Fibroblast of skin of abdomen (primary cell): ENCODE data around the gene DLG2.
A peak's percentile ranks its signal among the peaks of the same experiment; 100 is the strongest.

Experiments
- DNase-seq: peaks from one replicate; pipeline ENCODE4 v3.0.0-alpha.2; 2013

The DLG2 gene

DNA sequence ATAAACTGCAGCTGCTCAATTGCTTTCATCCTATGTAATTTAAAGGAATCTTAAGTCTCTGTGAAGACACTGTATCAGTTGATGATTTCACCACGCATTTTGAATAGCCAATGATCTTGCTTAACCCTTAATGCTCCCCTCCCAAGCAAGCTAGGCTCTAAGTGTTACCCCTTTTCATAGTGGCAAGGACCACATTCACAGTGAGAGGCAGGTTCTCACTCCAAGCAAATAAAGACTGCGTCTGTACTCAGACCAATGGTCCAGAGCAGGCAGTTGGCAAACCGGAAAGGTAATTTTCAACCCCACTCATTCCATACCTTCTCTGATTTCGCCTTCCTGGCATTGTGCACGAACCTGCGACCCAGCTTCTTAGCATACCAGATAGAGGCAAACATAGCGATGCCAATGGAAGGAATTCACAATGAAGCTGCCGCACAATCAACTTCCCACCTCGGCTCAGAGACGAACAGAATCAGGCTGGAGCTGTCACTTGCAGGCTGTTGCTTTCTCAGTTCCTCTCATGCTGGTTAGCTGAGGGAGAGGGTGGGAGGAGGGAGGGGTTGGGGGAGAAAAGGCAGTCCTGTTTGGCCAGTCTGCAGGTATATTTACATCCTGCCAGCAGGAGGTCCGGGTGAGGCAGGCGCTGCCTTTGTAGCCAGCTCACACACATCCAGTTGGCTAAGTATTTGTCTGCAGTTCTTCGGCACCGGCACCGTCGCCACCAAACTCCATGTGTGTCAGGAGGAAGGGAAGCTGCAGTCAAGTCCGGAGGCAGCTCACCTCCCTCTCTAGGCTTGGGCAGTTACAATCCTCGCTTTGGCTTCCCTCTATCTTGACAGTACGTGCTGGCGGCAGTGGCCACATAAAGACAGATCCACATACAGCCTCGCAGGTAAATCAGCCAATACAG is 1189.8 kb downstream of the DLG2 start:
- no peak for DNase-seq

DNA sequence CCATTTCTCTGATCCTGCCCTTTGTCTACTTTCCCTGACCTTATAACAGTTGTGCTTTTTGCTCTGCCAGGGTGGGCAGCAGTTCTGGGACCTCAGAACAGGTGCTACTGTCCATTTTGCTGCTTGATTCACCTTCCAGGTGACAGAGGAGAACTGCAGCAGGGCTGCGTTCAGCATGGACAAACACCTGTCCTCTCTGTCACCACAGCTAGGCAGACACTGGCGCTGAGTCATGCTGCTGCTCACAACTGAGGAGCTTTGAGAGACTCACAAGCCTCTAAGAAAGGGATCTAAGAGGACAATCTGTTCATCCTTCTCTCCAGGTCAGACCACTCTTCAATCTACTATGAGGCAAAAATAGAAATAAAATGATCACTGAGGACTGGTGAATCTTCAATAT is 1196.5 kb downstream of the DLG2 start:
- DNase-seq: no peak

DNA sequence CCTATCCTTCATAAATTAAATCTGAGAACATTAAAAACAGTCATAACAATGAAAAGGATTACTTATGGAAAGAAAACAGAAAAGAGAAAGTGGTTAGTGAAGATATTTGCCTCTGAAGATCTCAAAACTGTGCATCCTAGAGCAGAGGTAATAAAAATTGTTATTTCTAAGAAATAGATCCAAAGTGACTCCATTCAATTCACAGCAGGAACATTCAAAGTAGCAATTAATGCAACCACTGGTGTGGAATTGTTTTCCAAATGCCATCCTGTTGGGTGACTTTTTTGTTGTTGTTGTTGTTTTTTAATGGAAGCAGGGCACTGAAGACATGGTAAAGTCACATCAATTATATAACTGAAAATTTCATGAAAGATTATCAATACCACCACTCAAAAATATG is 1201.5 kb downstream of the DLG2 start:
- DNase-seq: no peak

DNA sequence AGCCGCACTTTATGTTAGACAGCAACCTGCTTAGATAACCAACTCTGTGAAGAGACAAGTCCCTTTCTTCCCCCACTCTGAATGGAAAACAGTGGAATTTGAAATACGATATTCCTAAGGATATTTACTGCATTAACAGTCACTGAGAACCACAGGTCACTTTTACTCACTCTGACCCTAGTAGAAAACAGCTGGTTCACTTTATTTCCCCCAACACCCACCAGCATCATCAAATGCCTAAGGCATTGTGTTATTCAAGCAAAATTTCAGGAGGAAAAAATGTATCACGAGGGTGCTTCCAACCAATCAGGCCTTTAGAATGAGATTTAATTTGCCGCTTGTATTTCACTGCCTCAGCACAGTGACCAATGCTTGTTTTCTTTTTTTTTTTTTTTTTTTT is 1206.9 kb downstream of the DLG2 start:
- DNase-seq: peak; percentile 36

DNA sequence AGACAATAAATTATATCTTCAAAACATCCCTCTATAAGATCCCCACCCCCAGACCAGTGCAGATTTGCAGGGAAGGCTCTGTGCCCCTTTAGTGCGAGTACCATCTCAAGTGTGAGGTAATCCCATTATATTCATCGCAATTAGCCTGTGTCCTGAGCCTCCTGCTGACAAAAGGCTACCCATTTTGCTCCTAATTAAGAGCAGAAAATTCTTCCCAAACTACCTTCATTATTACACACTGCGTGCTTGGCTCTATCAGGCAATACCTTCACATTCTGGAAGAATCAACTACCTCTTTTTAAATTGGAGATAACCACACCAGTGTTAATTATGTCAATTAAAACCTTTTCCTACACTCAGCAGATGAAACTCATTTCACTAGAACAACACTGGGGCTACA is 1207.5 kb downstream of the DLG2 start:
- DNase-seq: no peak

DNA sequence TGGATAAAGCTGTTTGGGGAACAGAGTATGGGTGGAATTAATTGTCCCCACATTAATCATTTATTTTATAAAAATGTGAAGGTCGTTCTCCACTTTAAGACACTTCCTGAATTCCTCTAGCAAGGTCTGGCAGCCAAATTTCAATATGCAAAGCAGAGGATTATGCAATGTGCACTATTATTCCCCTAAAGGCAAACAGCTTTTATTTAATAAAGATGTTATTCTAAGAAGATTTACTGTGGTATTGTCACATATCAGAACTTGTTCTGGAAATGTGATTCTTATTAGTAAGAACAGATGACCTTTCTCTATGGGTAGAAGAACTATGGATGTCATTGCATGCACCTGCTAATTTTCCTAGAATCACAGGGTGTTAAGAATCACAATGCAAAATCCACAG is 1212.2 kb downstream of the DLG2 start:
- DNase-seq: no peak

DNA sequence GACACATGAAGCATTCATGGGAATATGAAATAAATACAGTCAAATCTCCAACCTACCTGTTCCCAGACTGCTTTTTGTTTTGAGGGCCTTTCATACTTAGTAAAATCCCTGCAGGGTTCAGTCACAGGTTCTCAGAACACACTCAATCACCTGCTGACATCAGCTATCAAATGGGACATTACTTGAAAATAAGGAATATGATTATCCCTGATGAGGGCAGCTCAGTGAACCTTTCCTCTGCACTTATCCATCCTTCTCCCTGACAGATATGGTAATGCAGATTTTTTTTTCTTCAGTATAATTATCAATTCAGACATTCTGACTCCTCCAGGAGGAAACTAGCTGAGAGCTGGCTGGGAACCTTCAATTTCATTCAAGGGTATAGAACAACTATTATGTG is 1213.6 kb downstream of the DLG2 start:
- no peak for DNase-seq

DNA sequence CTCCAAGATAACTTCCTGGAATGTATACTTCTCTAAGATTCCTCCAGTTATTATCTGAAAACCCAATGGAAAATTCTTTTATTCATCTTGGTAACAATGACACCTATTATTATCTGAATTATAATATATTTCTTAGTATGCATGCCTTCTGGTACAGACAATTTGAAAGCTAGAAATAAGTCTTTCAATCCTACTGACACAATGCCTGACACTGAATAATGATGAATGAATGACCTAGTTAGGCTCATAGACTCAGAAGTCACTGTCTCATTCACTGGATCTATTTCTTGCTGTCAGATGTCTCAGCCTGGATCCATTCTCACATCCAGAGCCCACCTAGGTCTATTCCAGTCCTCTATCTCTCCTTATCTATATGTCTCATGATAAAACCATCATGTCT is 1214.3 kb downstream of the DLG2 start:
- DNase-seq: no peak

DNA sequence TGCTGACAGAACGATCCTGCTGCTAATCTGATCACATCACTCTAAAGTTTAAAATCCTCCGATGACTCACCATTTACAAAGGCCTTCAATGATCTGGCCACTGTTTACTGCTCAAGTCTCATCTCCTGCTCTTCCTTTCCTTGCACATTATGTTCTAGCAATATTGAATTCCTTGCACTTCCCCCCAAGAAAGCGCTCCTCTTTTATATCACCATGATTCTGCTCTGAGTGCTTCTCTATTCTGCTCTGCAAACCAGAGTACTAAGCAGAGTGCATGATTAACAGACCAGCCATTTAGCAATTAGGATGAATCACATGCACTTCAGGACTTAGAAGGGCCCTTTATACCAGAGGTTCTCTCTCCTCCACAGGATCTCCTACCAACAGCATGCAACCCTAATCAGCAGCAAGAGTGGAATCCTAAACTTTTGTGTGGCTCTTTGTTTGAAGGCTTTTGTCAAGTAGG is 1218.2 kb downstream of the DLG2 start:
- peak; percentile 31 for DNase-seq

DNA sequence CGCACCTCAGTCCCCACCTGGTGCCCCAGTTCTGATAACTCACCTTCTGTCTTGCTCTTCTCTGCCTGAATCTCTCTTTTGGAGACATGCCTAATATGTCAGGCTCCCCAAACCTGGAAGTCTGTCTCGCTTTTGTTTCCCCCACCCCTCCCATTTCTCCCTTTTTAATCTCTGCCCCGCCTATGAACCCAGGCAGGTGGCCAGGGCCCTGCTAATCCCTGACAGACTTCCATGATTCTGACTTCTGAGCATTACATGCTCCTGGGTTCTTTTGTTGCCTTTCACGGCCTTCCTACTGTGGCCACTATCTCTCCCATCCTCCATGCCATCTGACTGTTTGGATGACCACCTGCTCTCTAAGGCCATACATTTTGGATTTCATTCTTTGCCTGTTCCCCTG is 1220.1 kb downstream of the DLG2 start:
- DNase-seq: no peak

DNA sequence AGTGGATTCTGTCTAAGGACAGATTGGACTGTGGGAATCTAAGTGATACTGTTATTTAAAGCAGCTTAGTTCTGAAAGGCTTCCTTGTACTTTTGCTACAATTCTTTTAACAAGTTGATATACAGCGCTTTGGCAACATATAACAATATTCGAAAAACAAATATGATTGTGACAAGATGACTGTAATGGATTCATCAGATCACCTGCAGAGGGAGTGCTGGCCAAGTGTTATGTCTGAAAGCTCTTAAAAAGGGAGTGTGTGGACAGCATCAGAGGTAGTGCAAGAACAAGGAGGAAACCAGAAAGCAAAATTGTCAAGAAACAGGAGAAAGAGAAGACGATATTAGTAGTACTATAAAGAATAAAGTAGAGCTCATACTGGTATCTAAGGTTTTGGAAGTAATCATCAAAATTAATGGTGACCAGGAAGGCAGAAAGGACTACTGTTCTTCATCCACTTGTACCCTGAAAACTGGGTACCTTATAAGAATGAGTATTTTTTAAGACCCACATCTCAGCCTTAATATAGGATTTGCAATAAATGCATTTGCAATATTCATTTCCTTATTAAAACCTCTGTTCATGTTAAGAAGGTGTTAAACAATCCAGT is 1229.0 kb downstream of the DLG2 start:
- DNase-seq: peak; percentile 22

DNA sequence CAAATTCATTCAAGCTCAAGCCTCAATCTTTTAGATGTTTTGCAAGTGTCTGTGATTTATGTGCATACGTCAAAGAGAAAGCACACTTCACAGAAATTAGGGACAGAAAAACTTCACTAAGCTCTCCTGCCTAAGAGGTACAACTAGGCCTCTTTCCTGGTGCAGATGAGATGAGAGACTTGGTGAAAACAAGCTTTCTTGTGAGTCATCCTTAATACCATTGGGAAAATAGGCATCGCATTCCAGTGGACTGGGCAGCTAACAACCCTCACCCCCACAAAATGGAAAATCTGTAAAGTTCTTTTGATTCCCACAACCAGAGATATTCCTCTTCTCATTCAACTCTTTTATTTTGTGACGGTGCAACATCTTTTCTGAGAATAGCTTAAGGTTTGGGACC is 1230.6 kb downstream of the DLG2 start:
- DNase-seq: peak; percentile 4

DNA sequence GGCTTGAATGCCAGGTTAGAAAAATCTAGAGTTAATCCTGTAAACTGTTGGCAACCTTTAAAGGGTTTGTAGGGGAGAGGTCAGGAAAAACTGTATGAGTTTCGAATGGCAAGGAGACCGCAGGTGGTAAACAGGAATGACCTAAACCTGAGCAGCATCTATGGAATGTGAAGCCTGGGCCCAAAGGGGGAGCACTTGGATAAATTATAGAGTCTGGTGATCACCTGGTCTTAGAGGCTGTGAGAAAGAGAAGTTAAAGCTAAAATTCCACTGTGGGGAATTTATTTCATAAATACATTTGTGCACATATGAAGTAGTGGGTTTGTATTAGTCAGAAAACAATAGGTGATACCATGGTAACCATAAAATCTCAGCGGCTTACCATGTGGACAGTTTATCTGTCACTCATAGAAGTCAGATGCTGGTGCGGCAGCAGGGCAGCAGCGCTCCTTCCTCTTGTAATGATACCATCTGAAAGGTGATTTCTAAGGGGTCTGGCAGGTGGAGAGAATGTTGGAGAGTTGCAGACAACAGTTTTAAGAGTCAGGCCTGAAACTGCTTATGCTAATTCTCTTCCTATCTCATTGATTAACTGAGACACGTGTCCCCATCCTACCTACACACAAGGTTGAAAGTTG is 1236.6 kb downstream of the DLG2 start:
- peak; percentile 12 for DNase-seq

DNA sequence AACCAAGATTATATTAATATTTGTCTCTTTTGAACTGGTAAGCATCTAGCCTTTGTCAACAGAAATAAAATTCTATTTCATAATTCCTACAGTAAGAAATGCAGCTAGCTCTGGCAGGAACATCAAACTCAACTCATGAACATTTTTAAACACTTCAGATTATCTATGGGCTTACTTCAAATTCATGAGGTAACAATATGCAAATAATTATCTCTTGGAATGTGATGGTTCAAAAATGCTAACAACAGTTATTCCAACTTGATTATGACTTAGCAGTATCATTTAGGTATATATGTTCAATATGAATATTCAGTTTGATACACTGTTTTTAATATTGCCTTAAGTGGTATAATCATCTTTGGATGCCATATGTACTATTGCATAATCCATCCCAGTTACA is 1237.4 kb downstream of the DLG2 start:
- DNase-seq: no peak

DNA sequence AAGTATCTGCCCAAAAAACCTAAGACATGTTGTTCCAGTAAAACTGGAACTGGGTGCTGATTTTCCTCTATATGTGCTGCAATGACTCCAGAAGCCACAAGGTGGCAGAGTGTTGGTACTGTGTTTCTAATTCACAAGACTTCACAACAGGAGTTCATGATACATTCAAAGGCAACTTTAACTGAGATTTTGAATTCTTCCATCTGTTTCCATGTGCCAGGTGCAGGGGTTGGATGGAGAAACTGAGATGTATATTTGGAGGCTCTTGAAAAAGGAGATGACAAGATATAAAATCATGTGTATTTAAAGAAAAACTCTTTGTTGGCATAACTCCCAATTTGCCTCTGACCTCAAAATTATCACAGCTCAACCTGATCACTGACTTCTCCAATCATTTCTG is 1242.4 kb downstream of the DLG2 start:
- DNase-seq: peak; percentile 48

DNA sequence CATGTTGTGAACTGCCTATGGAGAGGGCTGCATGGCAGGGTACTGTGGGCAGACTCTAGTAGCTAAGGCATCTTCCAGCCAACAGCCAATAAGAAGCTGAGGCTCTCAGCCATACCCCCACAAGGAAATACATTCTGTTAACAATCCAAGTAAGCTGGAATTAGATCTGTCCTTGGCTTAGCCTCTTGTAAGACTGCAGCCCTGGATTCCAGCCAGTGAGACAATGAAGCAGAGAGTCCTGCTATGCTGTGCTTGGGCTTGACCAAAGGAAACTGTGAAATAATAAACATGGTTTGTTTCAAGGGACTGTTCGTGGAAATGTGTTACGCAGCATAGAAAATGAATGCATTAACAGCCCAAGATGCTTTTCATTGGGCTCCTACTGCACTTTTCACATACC is 1243.6 kb downstream of the DLG2 start:
- peak; percentile 3 for DNase-seq

DNA sequence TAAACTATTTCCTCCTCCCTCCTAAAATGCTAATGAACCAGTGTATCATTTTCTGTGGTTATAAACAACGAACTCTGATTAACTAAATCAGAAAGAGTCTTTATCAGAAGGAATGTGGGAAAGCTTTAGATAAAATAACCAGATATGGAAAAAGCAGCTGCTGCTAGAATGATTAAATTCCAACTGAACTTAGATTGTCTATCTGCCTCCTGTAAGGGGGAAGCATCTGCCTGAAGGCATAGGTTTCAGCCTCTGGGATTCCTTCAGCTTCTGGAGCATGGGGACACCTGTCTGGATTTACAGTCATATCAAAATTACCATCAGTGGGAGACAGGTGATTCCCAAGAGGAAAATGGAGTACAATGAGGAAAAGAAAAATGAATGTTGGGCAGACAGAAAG is 1245.5 kb downstream of the DLG2 start:
- no peak for DNase-seq

DNA sequence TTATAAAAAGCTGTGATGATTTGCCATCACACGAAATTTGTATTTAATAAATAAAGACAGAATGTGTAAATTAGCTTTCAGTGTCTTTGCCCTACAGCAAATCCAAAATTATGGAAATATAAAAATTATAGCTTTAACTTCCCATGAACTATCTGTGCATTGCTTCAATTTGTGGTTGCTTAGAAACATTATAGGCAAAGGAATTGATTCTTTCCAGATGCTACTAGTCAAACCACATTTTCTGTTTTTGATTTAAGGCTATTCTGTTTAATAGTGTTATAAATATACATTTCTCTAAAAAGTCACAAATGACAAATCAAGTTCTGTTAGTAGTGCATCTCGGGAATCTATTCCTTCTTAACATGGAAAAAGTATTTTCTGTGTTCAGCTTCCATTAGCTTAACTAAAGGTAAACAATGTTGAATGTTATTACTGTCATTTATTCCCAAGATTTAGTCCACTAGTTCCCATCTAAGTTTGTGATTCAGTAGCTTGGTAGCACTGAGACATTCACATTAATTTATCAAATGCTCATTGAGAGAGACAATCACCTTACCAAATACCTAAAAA is 1254.7 kb downstream of the DLG2 start:
- peak; percentile 7 for DNase-seq

DNA sequence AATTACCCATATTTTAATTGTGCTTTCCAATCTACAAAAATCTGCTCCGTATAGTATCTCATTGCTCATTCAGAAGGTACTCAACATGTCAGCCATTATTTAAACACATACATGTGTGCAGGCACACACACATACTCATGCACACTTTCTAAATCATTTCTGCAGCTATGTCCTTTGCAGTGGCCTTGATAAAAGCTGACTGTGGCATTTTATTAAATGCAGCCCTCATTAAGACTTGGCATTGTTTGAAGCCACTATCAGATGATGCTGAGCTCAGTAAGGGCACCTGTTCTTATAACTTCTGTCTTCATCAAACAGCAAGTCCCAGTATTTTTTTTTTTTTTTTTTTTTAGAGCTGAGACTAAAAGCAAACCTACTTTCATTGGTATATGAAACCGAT is 1269.1 kb downstream of the DLG2 start:
- no peak for DNase-seq

DNA sequence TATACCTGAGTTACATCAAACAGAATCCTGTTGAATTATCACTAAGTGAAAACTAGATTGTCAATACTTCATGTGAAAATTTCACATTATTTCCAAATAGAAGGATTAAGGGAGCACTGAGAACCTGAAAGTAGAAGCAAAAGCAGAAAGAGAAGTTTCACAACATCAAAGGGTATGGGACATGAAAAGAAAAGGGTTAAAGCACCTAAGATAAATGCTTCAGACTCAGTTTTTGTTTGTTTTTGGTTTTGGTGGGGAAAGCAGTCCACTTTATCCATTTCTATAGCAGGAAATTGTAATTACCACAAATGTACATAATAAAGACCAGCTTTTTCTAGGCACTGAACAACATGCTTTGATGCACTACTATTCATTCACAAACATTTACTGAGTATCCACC is 1271.2 kb downstream of the DLG2 start:
- no peak for DNase-seq

DNA sequence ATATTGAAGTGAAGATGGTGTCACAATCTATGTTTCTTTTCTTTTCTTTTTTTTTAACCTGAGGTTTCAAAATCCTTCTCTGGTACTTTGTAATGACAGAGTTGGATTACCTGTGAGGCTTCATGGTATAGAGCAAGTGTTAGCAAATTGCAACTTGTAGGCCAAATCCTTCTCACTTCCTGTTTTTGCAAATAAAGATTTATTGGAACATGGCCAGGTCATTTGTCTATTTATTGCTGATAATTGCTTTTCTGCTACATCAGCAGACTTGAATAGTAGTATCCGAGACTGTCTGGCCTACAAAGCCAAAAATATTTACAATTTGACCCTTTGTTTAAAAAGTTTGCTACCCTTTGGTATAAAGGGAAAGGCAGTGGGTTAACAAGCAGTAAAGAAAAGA is 1281.5 kb downstream of the DLG2 start:
- no peak for DNase-seq

DNA sequence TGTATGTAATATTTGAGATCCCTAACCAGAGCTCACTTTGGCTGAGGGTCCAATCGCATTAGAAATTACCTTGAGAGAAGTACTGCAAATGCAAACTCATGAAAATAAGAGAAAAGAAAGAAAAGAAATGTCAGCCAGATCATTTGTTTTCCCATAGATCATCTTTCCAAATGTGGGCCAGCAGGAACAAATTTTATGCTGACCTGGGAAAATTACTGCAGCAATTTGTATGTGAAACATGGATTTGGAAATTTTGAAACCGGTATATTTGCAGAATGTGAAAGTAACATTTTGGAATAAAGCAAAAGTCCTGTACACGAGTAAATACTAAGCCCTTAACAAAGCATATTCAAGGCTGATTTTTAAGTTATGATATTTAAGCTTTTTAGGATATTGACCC is 1282.1 kb downstream of the DLG2 start:
- DNase-seq: no peak

DNA sequence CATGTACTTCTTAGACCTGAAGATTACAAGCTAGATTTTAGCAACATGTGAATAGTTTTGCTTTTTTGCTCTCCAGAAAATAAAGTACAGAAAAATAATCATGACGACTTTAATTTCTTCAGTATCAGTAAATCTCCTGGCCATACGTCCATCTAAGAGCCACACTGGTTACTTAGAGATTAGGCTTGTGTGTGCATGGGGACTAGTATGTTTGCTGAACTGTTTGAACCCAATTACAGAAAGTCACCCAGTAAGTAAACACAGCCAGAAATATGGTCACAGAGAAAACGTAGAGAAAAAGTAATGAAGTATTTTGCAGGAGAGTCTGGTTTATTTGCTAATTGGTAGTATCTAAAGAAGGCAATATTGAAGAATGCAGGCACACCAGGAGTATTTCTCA is 1287.3 kb downstream of the DLG2 start:
- no peak for DNase-seq
